ENCODE measurements around the gene RGS7. TPM values are rescaled to one million over a fixed set of nuclear protein-coding genes. Genes with fewer than 3 reads are reported as not detected.

Gene RGS7
- total RNA-seq, 2 experiments from 2014 or later, result not detected

DNA sequence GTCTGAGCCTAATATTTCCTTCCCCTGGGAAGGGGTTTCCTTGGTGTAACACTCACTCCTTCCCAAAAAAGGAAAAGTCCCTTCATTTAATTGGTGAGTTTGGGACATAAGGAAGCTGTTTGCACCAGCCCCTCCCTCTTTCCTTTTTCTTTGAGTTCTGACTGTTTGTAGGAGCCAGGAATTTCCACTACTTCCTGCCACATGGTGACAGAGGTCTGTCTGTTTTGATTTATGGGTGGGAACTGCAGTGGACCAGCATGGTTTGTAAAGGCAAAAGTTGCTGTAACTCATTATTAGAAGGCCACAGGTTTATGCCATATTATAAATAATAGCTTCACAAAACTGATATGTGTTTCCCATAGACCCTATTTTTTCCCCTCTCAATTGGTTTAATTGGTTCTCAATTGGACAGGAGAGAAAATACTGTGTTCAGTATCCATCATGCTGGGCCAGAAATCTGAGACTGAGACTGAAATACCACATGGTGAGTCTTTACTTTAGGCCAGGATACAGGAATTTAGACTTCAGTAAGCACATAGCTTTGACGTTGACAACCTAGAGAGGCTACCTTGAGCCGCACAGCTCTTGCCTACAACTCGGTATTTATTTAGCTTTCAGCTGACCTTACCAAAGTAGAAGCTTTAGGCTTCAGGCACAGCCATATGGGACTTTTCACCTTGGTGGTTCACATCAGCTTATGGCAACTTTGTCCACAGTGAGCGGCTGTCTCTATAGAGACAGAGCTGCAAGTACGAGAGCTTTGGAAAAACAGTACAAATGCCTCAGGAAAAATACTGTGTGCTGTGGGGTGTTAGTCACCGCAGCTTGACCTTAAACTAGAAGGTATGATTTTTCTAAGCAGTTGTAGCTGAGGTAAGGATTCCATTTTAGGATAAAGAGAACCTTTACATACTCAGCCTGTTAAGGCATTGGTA lies 40.0 kb upstream of the RGS7 start:
- no peaks in the 10 kb centered on the region for H3K27me3 ChIP-seq (ENCODE audit: control insufficient read depth in 1 of 2, insufficient read depth in 2 of 2, low read length in 2 of 2)
- Mint-ChIP-seq H3K4me1 (ENCODE audit: low read depth) (no peaks in the 10 kb centered on the region), H3K9me3 (no peaks in the 10 kb centered on the region), H3K36me3 (ENCODE audit: low read depth) (no peaks in the 10 kb centered on the region), H3K4me3 (no peak overlapping the region), H3K27me3 (peaks cover 7% of the 10 kb centered on the region), H3K27ac (no peak overlapping the region)
- CTCF ChIA-PET, result interaction anchor here (1.5 kb wide), 1 partner anchor 10 kb away, joined by 5 read pairs; no protein-coding TSS in a partner anchor
- H3K4me3 ChIP-seq (ENCODE audit: low read length), result no peak overlapping the region
- ATAC-seq (ENCODE audit: poor library complexity) (no peak), DNase-seq (no peak)
- POLR2A ChIA-PET, result no interaction called here
- H3K9me3 ChIP-seq (ENCODE audit: control insufficient read depth in 1 of 2, insufficient read depth in 1 of 2, low read length in 2 of 2), result peaks cover 0 to 8% of the 10 kb centered on the region in 2 experiments
- H3K36me3 ChIP-seq (ENCODE audit: insufficient read depth, low read length), result no peaks in the 10 kb centered on the region
- intact Hi-C loops (cut with DNase I, micrococcal nuclease), result no loop called here
- TF ChIP-seq, protein P1, sequence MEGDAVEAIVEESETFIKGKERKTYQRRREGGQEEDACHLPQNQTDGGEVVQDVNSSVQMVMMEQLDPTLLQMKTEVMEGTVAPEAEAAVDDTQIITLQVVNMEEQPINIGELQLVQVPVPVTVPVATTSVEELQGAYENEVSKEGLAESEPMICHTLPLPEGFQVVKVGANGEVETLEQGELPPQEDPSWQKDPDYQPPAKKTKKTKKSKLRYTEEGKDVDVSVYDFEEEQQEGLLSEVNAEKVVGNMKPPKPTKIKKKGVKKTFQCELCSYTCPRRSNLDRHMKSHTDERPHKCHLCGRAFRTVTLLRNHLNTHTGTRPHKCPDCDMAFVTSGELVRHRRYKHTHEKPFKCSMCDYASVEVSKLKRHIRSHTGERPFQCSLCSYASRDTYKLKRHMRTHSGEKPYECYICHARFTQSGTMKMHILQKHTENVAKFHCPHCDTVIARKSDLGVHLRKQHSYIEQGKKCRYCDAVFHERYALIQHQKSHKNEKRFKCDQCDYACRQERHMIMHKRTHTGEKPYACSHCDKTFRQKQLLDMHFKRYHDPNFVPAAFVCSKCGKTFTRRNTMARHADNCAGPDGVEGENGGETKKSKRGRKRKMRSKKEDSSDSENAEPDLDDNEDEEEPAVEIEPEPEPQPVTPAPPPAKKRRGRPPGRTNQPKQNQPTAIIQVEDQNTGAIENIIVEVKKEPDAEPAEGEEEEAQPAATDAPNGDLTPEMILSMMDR (IDR thresholded peaks at IDR 0.05), result no peak
- H3K27ac ChIP-seq (ENCODE audit: low read depth in 1 of 2, low read length in 2 of 2), result no peak overlapping the region
- H3K4me1 ChIP-seq (ENCODE audit: insufficient read depth, low read length), result no peaks in the 10 kb centered on the region

DNA sequence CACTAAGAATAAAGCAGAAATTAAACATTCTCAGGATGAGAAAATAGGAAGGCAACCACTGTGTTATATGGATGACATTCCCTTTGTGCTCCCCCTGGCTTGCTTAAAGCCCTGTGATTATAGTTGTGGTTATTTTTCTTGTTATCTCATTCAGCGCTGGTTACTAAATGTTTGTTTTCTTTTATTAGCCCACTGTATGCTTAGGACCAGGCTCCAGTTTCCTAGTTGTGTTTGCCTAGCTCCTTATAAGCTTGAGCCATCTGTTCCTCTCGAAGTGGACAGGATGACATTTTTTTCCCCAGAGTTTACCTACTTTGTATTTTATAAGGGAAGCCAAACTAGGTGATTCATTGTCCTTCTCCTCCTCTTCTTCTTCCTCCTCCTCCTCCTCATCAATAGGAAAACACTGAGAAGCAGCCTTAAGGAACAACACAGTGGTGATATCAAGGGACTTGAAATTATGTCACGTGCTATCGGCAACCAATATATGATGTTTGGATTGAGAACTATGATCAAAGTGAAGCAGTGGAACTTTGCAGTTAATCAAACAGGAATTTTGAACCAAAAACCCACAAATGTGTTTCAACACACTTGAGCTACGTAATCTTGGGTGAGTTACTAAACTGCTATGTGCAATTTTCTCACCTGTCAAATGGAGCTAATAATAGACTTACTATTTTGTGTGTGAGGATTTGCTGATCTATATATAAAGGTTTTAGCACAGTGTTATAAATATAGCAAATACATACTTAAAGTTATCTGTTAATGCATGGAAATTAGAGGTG lies 35.1 kb upstream of the RGS7 start:
- H3K9me3 Mint-ChIP-seq, result no peaks in the 10 kb centered on the region
- H3K4me3 Mint-ChIP-seq, result no peak overlapping the region
- no peak overlapping the region for H3K4me3 ChIP-seq (ENCODE audit: low read length)
- no peaks in the 10 kb centered on the region for H3K36me3 ChIP-seq (ENCODE audit: insufficient read depth, low read length)
- CTCF ChIA-PET, result no interaction called here
- no peak overlapping the region for H3K27ac Mint-ChIP-seq
- no peaks in the 10 kb centered on the region for H3K4me1 Mint-ChIP-seq (ENCODE audit: low read depth)
- H3K27me3 Mint-ChIP-seq, result peaks cover 9% of the 10 kb centered on the region
- H3K27me3 ChIP-seq (ENCODE audit: control insufficient read depth in 1 of 2, insufficient read depth in 2 of 2, low read length in 2 of 2), result no peaks in the 10 kb centered on the region
- H3K4me1 ChIP-seq (ENCODE audit: insufficient read depth, low read length), result no peaks in the 10 kb centered on the region
- ATAC-seq (ENCODE audit: poor library complexity) (no peak), DNase-seq (no peak)
- no peaks in the 10 kb centered on the region for H3K36me3 Mint-ChIP-seq (ENCODE audit: low read depth)
- POLR2A ChIA-PET, result no interaction called here
- TF ChIP-seq, protein P1 (IDR thresholded peaks at IDR 0.05), result no peak
- intact Hi-C loops (cut with DNase I, micrococcal nuclease), result no loop called here
- peaks cover 0 to 4% of the 10 kb centered on the region in 2 experiments for H3K9me3 ChIP-seq (ENCODE audit: control insufficient read depth in 1 of 2, insufficient read depth in 1 of 2, low read length in 2 of 2)
- H3K27ac ChIP-seq (ENCODE audit: low read depth in 1 of 2, low read length in 2 of 2), result no peak overlapping the region

DNA sequence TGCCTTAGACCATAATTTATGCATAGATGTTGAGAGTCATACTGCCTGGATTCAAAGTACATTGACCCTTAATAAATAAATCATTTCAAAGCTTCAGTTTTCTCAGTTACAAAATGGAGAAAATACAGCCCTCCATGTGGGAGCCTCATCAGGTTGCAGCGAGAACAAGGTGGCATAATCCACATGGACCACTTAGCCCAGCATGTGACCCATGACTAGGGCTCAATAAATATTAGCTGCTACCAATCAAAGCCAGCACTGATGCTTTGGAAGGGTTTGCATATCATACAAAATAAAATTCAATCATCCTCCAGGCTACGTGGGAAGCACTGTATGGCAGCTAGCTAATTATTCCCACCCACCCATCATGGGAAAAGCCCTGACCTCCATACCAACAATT lies 33.5 kb upstream of the RGS7 start:
- H3K4me1 Mint-ChIP-seq (ENCODE audit: low read depth), result no peaks in the 10 kb centered on the region
- ATAC-seq (ENCODE audit: poor library complexity), result no peak
- H3K9me3 ChIP-seq (ENCODE audit: control insufficient read depth in 1 of 2, insufficient read depth in 1 of 2, low read length in 2 of 2), result no peaks in the 10 kb centered on the region
- no peaks in the 10 kb centered on the region for H3K27me3 ChIP-seq (ENCODE audit: control insufficient read depth in 1 of 2, insufficient read depth in 2 of 2, low read length in 2 of 2)
- DNase-seq, result no peak
- H3K27ac Mint-ChIP-seq, result no peak overlapping the region
- TF ChIP-seq, protein P1 (IDR thresholded peaks at IDR 0.05), result no peak
- H3K36me3 Mint-ChIP-seq (ENCODE audit: low read depth), result no peaks in the 10 kb centered on the region
- H3K4me1 ChIP-seq (ENCODE audit: insufficient read depth, low read length), result no peaks in the 10 kb centered on the region
- intact Hi-C loops (cut with DNase I, micrococcal nuclease), result no loop called here
- H3K27ac ChIP-seq (ENCODE audit: low read depth in 1 of 2, low read length in 2 of 2), result no peak overlapping the region
- ChIA-PET POLR2A (no interaction called here), CTCF (interaction anchor here (0.8 kb wide), 1 partner anchor 9 kb away, joined by 3 read pairs; no protein-coding TSS in a partner anchor)
- H3K4me3 ChIP-seq (ENCODE audit: low read length), result no peak overlapping the region
- no peaks in the 10 kb centered on the region for H3K9me3 Mint-ChIP-seq
- peaks cover 5% of the 10 kb centered on the region for H3K27me3 Mint-ChIP-seq
- H3K4me3 Mint-ChIP-seq, result no peak overlapping the region
- H3K36me3 ChIP-seq (ENCODE audit: insufficient read depth, low read length), result no peaks in the 10 kb centered on the region
